ENCODE measurements around the gene PCBP3.

DNA sequence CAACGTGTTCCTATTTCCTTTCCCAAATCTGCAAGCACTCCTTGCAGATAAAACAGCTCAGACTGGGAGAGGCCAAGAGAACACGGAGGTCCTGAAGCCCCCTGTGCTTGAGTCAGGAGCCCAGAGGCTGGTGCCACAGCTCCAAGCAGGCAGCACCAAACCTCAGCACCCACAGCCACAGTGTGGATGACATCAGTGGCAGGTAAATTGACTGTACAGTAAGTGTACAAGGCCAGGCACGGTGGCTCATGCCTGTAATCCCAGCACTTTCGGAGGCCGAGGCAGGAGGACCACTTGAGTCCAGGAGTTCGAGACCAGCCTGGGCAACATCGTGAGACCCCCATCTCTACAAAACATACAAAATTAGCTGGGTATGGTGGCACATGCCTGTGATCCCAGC is 336.1 kb downstream of the PCBP3 start:
- TF ChIP-seq, protein P1, sequence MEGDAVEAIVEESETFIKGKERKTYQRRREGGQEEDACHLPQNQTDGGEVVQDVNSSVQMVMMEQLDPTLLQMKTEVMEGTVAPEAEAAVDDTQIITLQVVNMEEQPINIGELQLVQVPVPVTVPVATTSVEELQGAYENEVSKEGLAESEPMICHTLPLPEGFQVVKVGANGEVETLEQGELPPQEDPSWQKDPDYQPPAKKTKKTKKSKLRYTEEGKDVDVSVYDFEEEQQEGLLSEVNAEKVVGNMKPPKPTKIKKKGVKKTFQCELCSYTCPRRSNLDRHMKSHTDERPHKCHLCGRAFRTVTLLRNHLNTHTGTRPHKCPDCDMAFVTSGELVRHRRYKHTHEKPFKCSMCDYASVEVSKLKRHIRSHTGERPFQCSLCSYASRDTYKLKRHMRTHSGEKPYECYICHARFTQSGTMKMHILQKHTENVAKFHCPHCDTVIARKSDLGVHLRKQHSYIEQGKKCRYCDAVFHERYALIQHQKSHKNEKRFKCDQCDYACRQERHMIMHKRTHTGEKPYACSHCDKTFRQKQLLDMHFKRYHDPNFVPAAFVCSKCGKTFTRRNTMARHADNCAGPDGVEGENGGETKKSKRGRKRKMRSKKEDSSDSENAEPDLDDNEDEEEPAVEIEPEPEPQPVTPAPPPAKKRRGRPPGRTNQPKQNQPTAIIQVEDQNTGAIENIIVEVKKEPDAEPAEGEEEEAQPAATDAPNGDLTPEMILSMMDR (conservative IDR thresholded peaks at IDR 0.05) = no peak
- TF ChIP-seq ZFX (IDR thresholded peaks at IDR 0.05) = no peak

Measured in C4-2B (cell line).